GM12874 (cell line): Measurements from ENCODE around the gene BMP2K.

Experiments used
- CTCF ChIP-seq: IDR thresholded peaks from 2 replicates; pipeline ENCODE4 v1.5.1; 2011; ENCODE audit warnings: low read depth, mild to moderate bottlenecking, control low read depth, low read length, moderate library complexity; ENCODE audit not compliant: insufficient read depth

BMP2K gene

DNA sequence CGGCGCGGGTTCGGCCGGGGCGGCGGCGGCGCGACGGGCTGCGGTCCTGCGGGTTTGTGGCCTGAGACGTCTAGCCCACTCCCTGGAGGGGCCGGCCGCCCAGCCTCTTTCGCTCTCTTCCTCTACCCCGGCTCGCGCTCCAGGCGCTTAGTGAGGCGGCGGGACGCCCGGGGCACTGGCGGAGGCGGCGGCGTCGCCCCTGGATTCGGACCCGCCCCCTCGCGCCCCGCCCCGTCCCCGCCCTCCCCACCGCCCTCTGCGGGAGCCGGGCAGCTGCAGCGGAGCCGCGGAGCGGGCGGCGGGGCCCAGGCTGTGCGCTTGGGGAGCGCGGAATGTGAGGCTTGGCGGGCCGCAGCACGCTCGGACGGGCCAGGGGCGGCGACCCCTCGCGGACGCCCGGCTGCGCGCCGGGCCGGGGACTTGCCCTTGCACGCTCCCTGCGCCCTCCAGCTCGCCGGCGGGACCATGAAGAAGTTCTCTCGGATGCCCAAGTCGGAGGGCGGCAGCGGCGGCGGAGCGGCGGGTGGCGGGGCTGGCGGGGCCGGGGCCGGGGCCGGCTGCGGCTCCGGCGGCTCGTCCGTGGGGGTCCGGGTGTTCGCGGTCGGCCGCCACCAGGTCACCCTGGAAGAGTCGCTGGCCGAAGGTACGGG, at the start of gene BMP2K:
TSS of gene BMP2K (plus strand) at position 272 of the 650 bp plus-strand sequence. CDS start at position 466, 194 bp downstream.
- TF ChIP-seq CTCF = no peak; the same call in 1 of the 2 replicates

- TF ChIP-seq CTCF = no peak
Measured at GRCh38 chr4:78726546-78726945, 49.6 kb upstream of the BMP2K start.

- TF ChIP-seq CTCF = no peak
Measured at GRCh38 chr4:78732332-78733104, 43.6 kb upstream of the BMP2K start.

DNA sequence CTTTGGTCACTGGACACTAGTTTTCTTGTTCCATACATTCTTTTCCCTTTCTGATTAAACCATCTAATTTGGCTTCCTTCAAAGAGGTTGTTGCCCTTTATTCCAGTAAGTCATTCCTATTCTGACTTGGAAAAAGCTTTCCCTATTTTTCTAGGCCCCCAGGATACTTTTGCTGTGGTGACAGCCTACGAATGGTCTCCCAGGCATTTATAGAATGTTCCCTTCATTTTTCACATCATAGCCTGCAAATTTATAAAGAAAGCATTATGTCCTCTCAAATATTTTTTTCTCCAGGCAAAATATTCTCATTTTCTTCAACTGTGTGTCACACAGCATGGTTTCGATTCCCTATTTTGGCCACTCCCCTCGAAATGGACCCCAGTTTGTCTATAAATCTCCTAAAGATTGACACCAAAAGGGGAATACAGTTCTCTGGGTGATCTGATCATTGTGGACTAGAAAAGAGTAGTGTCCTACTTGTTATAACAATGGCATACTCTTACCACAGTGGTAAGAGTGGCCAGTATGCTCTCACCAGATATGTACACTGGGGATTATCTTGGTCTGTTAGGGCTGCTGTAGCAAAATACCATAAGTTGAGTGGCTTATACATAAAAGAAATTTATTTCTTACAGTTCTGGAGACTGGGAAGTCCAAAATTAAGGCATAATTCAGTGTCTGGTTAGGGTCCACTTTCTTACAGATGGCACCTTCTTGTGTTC, 41.5 kb upstream of the BMP2K start:
- TF ChIP-seq CTCF = no peak

GRCh38 chr4:78735697-78736096, 40.5 kb upstream of the BMP2K start:
- no peak for TF ChIP-seq CTCF

DNA sequence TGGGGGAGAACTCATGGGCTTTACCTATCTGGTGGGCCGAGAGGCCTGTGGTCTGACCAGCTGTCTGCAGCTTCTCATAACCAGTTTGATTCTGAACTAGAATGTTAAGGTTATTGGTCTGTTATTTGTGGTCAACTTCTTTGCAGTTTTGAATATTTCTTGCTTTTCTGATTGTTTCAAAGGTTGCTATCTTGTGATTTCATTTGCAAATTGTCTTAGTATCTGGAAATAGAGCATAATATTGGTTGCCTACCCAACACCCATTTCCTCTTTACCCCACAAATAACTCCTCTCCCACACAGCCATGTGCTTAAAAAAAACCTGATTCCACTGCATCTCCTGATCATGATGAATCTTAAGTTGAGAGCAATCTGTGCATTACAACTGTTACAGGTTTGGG, 39.1 kb upstream of the BMP2K start:
- TF ChIP-seq CTCF = no peak

DNA sequence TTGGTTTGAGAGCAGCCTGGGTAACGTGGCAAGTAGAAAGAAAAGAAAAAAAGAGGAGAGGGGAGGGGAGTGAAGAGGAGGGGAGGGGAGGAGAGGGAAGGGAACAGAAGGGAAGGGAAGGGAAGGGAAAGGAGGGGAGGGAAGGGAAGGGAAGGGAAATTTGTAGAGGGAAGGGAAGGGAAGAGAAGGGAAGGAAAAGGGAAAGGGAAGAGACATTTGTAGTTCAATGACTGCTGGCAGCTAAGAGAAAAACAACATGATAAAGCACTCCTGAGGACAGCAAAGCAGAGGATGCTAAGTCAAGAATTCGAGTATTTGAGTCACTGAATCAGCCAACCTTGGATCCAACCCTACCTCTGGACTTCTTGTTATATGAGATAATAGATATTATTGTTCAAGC, 38.2 kb upstream of the BMP2K start:
- no peak for TF ChIP-seq CTCF
